SU-DHL-6 (cell line): ENCODE results near the gene ELMO1.

Source experiments
- H2AFZ ChIP-seq: fragments of 200-600 bp; sonication (generic); 2 replicates; pipeline ENCODE4 v1.6.1; 2014; ENCODE audit warnings: low read depth, mild to moderate bottlenecking, moderate library complexity, mixed read lengths, antibody characterized with exemption, low read length; ENCODE audit not compliant: severe bottlenecking
- H3F3A ChIP-seq: fragments of 200-600 bp; shearing (Covaris generic); 2 replicates; pipeline ENCODE4 v1.6.0; 2016; ENCODE audit warnings: antibody characterized with exemption, mild to moderate bottlenecking; ENCODE audit not compliant: insufficient read depth
- H3K27ac ChIP-seq: fragments of 200-600 bp; sonication (generic); 2 replicates; pipeline ENCODE4 v1.5.1; 2016; ENCODE audit warnings: low read depth, mild to moderate bottlenecking, low read length, moderate library complexity, mixed read lengths
- H3K27me3 ChIP-seq: fragments of 200-600 bp; sonication (generic), shearing (Covaris generic); 2 replicates; pipeline ENCODE4 v1.6.0; 2014; ENCODE audit warnings: mild to moderate bottlenecking, low read length
- H3K36me3 ChIP-seq: fragments of 200-600 bp; sonication (generic); 2 replicates; pipeline ENCODE4 v1.6.1; 2014; ENCODE audit warnings: mild to moderate bottlenecking, low read length, mixed read lengths
- H3K4me2 ChIP-seq: fragments of 300-600, 200-600 bp; shearing (Covaris generic), sonication (generic); 2 replicates; pipeline ENCODE4 v1.6.0; 2014; ENCODE audit warnings: low read length, low read depth, mild to moderate bottlenecking; ENCODE audit not compliant: poor library complexity, severe bottlenecking
- H3K4me3 ChIP-seq: fragments of 200-600 bp; sonication (generic); 2 replicates; pipeline ENCODE4 v1.5.1; 2014; ENCODE audit warnings: antibody characterized with exemption, low read length, mild to moderate bottlenecking, mixed read lengths; ENCODE audit not compliant: insufficient read depth, poor library complexity, severe bottlenecking
- H3K79me2 ChIP-seq: fragments of 200-600 bp; sonication (generic); 2 replicates; pipeline ENCODE4 v1.6.1; 2014; ENCODE audit warnings: mild to moderate bottlenecking, low read length, moderate library complexity; ENCODE audit not compliant: insufficient read depth
- H3K9ac ChIP-seq: fragments of 200-600 bp; sonication (generic); 2 replicates; pipeline ENCODE4 v1.7.0; 2014; ENCODE audit warnings: mild to moderate bottlenecking, low read length
- H3K9me2 ChIP-seq: fragments of 200-600 bp; sonication (generic); replicated peaks from 2 replicates; pipeline ENCODE4 v1.6.1; 2014; ENCODE audit warnings: low read length; ENCODE audit not compliant: insufficient read depth
- H3K9me3 ChIP-seq: fragments of 200-600 bp; sonication (generic); 2 replicates; pipeline ENCODE4 v1.6.1; 2014; ENCODE audit warnings: low read length, mixed read lengths; ENCODE audit not compliant: insufficient read depth
- H4K20me1 ChIP-seq: fragments of 200-600 bp; sonication (generic); 2 replicates; pipeline ENCODE4 v1.6.1; 2014; ENCODE audit warnings: low read depth, mild to moderate bottlenecking, antibody characterized with exemption, low read length, moderate library complexity, mixed read lengths
- EZH2phosphoT487 ChIP-seq: fragments of 200-600 bp; sonication (generic), shearing (Covaris generic); conservative IDR thresholded peaks from 2 replicates; pipeline ENCODE4 v1.6.1; 2018; ENCODE audit warnings: mild to moderate bottlenecking, antibody characterized with exemption, low read length, moderate library complexity, mixed read lengths
- TF ChIP-seq, protein P1 (sequence below): fragments of 200-600 bp; sonication (generic); IDR thresholded peaks from one replicate; pipeline ENCODE4 v1.5.1; 2017; ENCODE audit warnings: antibody characterized with exemption, mild to moderate bottlenecking, low read length, moderate library complexity; ENCODE audit not compliant: insufficient read depth, poor library complexity, severe bottlenecking

ELMO1 gene

DNA sequence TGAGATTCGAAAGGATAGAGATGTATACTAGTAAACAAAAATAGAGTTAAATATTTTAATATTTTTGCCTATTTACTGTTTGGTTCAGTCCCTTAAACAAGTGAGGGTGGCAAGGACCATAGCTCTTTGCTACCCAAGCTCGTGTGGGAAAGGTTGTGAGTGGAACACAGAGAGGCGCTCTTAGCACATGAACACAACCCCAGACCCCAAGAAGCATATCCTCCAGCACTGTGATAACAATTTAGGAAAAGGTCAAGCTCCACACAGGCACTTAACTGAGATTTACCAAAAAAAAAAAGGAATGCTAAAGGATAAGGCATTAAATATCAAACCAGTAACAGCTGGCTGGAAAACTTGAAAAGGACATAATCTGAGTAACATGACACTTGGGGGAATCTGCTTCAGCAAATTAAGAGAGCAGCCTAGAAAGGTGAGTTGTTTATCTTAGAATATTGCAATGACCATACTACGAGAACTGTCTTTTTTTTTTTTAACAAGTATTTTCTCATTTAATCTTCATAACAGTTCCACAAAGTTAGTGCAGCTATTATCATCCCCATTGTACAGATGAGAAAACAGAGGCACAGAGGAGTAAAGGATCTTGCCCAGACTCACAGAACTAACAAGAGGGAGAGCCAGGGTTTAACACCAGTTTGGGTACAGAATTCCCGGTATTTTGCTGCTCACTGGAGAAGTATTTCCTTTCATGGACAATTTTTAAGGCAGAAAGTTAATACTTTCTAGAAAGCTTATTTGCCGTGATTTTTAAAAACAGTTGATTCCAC lies 420.9 kb downstream of the ELMO1 start:
- H3K27me3 ChIP-seq = no peaks in the 10 kb centered on the region
- H3K9me3 ChIP-seq = no peaks in the 10 kb centered on the region
- no peak overlapping the region for H3K9ac ChIP-seq
- no peaks in the 10 kb centered on the region for H3F3A ChIP-seq
- H3K9me2 ChIP-seq = no peaks in the 10 kb centered on the region
- no peak overlapping the region for H3K4me3 ChIP-seq
- H3K27ac ChIP-seq = no peak overlapping the region
- TF ChIP-seq, protein P1, sequence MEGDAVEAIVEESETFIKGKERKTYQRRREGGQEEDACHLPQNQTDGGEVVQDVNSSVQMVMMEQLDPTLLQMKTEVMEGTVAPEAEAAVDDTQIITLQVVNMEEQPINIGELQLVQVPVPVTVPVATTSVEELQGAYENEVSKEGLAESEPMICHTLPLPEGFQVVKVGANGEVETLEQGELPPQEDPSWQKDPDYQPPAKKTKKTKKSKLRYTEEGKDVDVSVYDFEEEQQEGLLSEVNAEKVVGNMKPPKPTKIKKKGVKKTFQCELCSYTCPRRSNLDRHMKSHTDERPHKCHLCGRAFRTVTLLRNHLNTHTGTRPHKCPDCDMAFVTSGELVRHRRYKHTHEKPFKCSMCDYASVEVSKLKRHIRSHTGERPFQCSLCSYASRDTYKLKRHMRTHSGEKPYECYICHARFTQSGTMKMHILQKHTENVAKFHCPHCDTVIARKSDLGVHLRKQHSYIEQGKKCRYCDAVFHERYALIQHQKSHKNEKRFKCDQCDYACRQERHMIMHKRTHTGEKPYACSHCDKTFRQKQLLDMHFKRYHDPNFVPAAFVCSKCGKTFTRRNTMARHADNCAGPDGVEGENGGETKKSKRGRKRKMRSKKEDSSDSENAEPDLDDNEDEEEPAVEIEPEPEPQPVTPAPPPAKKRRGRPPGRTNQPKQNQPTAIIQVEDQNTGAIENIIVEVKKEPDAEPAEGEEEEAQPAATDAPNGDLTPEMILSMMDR = no peak
- no peak for TF ChIP-seq EZH2phosphoT487
- H4K20me1 ChIP-seq = no peaks in the 10 kb centered on the region
- H3K36me3 ChIP-seq = no peaks in the 10 kb centered on the region
- H2AFZ ChIP-seq = no peak overlapping the region
- H3K79me2 ChIP-seq = no peaks in the 10 kb centered on the region
- H3K4me2 ChIP-seq = no peak overlapping the region

DNA sequence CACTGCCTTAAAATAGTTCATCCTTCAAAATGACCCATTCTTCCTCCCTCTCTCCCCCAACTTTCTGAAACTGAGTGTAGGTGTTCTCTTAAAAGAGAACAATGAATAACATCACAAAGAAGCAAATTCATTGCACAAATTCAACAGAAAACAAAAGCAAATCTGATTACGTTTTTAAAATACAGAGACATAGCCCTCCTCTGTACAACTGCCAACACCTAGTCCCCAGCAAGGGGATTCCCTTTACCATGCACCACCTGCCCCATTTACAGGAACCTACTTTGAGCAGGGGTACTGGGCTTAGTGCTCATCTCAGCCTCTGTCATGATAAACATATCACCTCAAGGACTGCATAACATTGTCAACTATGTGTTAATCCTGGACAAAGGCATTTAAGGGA lies 421.6 kb downstream of the ELMO1 start:
- no peaks in the 10 kb centered on the region for H3K36me3 ChIP-seq
- no peaks in the 10 kb centered on the region for H3K79me2 ChIP-seq
- H3K27me3 ChIP-seq = no peaks in the 10 kb centered on the region

DNA sequence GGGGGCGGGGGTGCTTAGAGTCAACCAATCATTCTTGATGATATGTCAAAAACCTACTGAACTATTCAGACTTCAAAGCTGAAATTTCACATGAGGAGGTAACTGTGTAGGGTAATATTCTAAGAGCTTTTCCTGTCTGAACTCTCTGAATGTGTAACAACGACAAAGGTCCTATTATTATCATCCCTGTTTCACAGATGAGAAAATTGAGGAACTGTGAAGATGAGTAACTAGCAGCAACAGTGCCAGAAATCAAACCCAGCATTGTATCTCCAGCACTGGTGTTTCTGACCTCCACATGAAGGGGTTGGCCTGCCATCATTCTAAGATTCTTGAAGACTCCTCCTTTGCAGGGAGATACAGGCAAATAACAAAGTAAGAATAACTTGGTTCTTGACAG lies 429.7 kb downstream of the ELMO1 start:
- H3K27me3 ChIP-seq = no peaks in the 10 kb centered on the region
- H3K9me3 ChIP-seq = no peaks in the 10 kb centered on the region
- H3K4me2 ChIP-seq = no peak overlapping the region
- TF ChIP-seq, protein P1 = no peak
- TF ChIP-seq EZH2phosphoT487 = no peak
- no peaks in the 10 kb centered on the region for H3K9me2 ChIP-seq
- no peak overlapping the region for H3K27ac ChIP-seq
- H3K4me3 ChIP-seq = no peak overlapping the region
- no peaks in the 10 kb centered on the region for H3K36me3 ChIP-seq
- no peaks in the 10 kb centered on the region for H3F3A ChIP-seq
- H2AFZ ChIP-seq = no peak overlapping the region
- no peaks in the 10 kb centered on the region for H4K20me1 ChIP-seq
- H3K79me2 ChIP-seq = no peaks in the 10 kb centered on the region
- H3K9ac ChIP-seq = no peak overlapping the region

More for the DNA sequence above, 421.6 kb downstream of the ELMO1 start:
- H3K9me2 ChIP-seq = no peaks in the 10 kb centered on the region
- no peak overlapping the region for H3K9ac ChIP-seq
- H4K20me1 ChIP-seq = no peaks in the 10 kb centered on the region
- no peaks in the 10 kb centered on the region for H3F3A ChIP-seq
- no peak overlapping the region for H3K4me3 ChIP-seq
- no peaks in the 10 kb centered on the region for H3K9me3 ChIP-seq
- TF ChIP-seq EZH2phosphoT487 = no peak
- TF ChIP-seq, protein P1 = no peak
- no peak overlapping the region for H3K27ac ChIP-seq
- H2AFZ ChIP-seq = no peak overlapping the region
- H3K4me2 ChIP-seq = no peak overlapping the region
